ENCODE data around the gene HBP1. TPM values are rescaled to one million over a fixed set of nuclear protein-coding genes. Genes with fewer than 3 reads are reported as not detected.

HBP1 gene
- total and polyA plus RNA-seq, 2 donors (not counting 1 experiment from before 2014, with no cell fraction given), result 47.2 to 127 TPM

- WGBS (ENCODE audit: insufficient coverage), result no CpG with 5 or more reads among the region's 2 CpGs
- Histone ChIP-seq H3K4me1 (ENCODE audit: control insufficient read depth in 2 of 2, insufficient read depth in 2 of 2, low read length in 2 of 2) (no peaks in the 10 kb centered on the region), H3K4me2 (replicated peaks; ENCODE audit: low read depth, low read length, poor library complexity, severe bottlenecking) (no peak overlapping the region), H3K36me3 (replicated peaks in 1 of 2; ENCODE audit: control extremely low read depth in 1 of 2, control insufficient read depth in 1 of 2, extremely low read depth in 1 of 2, insufficient read depth in 2 of 2, low read length in 1 of 2) (no peaks in the 10 kb centered on the region), H3K27ac (ENCODE audit: low read length in 2 of 2) (no peak overlapping the region), H4K20me1 (ENCODE audit: control insufficient read depth, insufficient read depth, low read length, poor library complexity, severe bottlenecking) (no peaks in the 10 kb centered on the region), H3K9ac (ENCODE audit: low read length) (no peak overlapping the region), H3K79me2 (ENCODE audit: control insufficient read depth, insufficient read depth, low read length) (no peaks in the 10 kb centered on the region), H3K27me3 (replicated peaks in 1 of 4; ENCODE audit: control extremely low read depth in 1 of 4, control insufficient read depth in 3 of 4, insufficient read depth in 4 of 4, low read length in 3 of 4) (no peaks in the 10 kb centered on the region), H3K9me3 (ENCODE audit: control extremely low read depth in 1 of 3, control insufficient read depth in 2 of 3, insufficient read depth in 1 of 3, low read length in 2 of 3) (no peaks in the 10 kb centered on the region), H2AFZ (ENCODE audit: insufficient read depth, low read depth, low read length, poor library complexity, severe bottlenecking) (no peak overlapping the region), H3K4me3 (ENCODE audit: control extremely low read depth in 1 of 5, extremely low read depth in 1 of 5, insufficient read depth in 1 of 5, low read depth in 2 of 5, low read length in 4 of 5) (no peak overlapping the region)
- intact Hi-C loops (cut with micrococcal nuclease), result no loop called here
- Mint-ChIP-seq H3K9me3 (ENCODE audit: insufficient read depth) (no peaks in the 10 kb centered on the region), H3K4me3 (no peak overlapping the region), H3K27me3 (no peaks in the 10 kb centered on the region), H3K4me1 (peaks cover 6% of the 10 kb centered on the region), H3K27ac (no peak overlapping the region)
- TF ChIP-seq EZH2 (IDR thresholded peaks at IDR 0.05; ENCODE audit: borderline replicate concordance, insufficient read depth, low read depth, low read length, poor library complexity, severe bottlenecking) (no peak), CTCF (IDR thresholded peaks at IDR 0.05) (no peak)
- DNase-seq (no peak), ATAC-seq (ENCODE audit: low read depth) (no peak)
- CTCF ChIA-PET, result interaction anchor here (1.0 to 7.7 kb wide), 20 partner anchors 10 to 726 kb away, joined by 3 to 241 read pairs (median 5); partner anchors contain the start of gene HBP1
- POLR2A ChIA-PET, result no interaction called here
Measured at GRCh38 chr7:107148721-107149120, 20.1 kb upstream of the HBP1 start.

GRCh38 chr7:107149863-107150262 lies 18.9 kb upstream of the HBP1 start:
- Mint-ChIP-seq H3K4me3 (no peak overlapping the region), H3K4me1 (peaks cover 4% of the 10 kb centered on the region), H3K9me3 (ENCODE audit: insufficient read depth) (no peaks in the 10 kb centered on the region), H3K27me3 (no peaks in the 10 kb centered on the region), H3K27ac (no peak overlapping the region)
- WGBS (ENCODE audit: insufficient coverage), result no CpG with 5 or more reads among the region's 1 CpG
- ChIA-PET POLR2A (interaction anchor here (0.7 to 1.5 kb wide), 3 partner anchors 19 to 863 kb away, joined by 4 to 5 read pairs (median 4); partner anchors contain the start of gene HBP1), CTCF (interaction anchor here (0.6 to 7.7 kb wide), 34 partner anchors 11 to 725 kb away, joined by 3 to 241 read pairs (median 4); partner anchors contain the start of gene HBP1)
- no peak overlapping the region for H3K4me3 ChIP-seq (ENCODE audit: control extremely low read depth in 1 of 5, extremely low read depth in 1 of 5, insufficient read depth in 1 of 5, low read depth in 2 of 5, low read length in 4 of 5)
- H3K4me2 ChIP-seq (replicated peaks; ENCODE audit: low read depth, low read length, poor library complexity, severe bottlenecking), result no peak overlapping the region
- H3K4me1 ChIP-seq (ENCODE audit: control insufficient read depth in 2 of 2, insufficient read depth in 2 of 2, low read length in 2 of 2), result no peaks in the 10 kb centered on the region
- intact Hi-C loops (cut with micrococcal nuclease), result loop anchor here (1.0 to 5.0 kb wide), 4 partner anchors 17 to 608 kb away; partner anchors contain the start of gene CCDC71L
- no peaks in the 10 kb centered on the region for H4K20me1 ChIP-seq (ENCODE audit: control insufficient read depth, insufficient read depth, low read length, poor library complexity, severe bottlenecking)
- ATAC-seq (ENCODE audit: low read depth) (no peak), DNase-seq (no peak)
- no peaks in the 10 kb centered on the region for H3K27me3 ChIP-seq (replicated peaks in 1 of 4; ENCODE audit: control extremely low read depth in 1 of 4, control insufficient read depth in 3 of 4, insufficient read depth in 4 of 4, low read length in 3 of 4)
- no peaks in the 10 kb centered on the region for H3K79me2 ChIP-seq (ENCODE audit: control insufficient read depth, insufficient read depth, low read length)
- H2AFZ ChIP-seq (ENCODE audit: insufficient read depth, low read depth, low read length, poor library complexity, severe bottlenecking), result no peak overlapping the region
- no peaks in the 10 kb centered on the region for H3K9me3 ChIP-seq (ENCODE audit: control extremely low read depth in 1 of 3, control insufficient read depth in 2 of 3, insufficient read depth in 1 of 3, low read length in 2 of 3)
- no peak overlapping the region for H3K27ac ChIP-seq (ENCODE audit: low read length in 2 of 2)
- no peak for TF ChIP-seq CTCF (IDR thresholded peaks at IDR 0.05)
- TF ChIP-seq EZH2 (IDR thresholded peaks at IDR 0.05; ENCODE audit: borderline replicate concordance, insufficient read depth, low read depth, low read length, poor library complexity, severe bottlenecking), result no peak
- no peak overlapping the region for H3K9ac ChIP-seq (ENCODE audit: low read length)
- no peaks in the 10 kb centered on the region for H3K36me3 ChIP-seq (replicated peaks in 1 of 2; ENCODE audit: control extremely low read depth in 1 of 2, control insufficient read depth in 1 of 2, extremely low read depth in 1 of 2, insufficient read depth in 2 of 2, low read length in 1 of 2)

All from B cell (primary cell).